ENCODE data around the gene HOXA6. TPM values are rescaled to one million over a fixed set of nuclear protein-coding genes. Genes with fewer than 3 reads are reported as not detected.

Gene HOXA6
- total and polyA plus RNA-seq, 9 of the 15 experiments (the other 6 are each of a cell fraction or from before 2014, with no cell fraction given) = not detected

DNA sequence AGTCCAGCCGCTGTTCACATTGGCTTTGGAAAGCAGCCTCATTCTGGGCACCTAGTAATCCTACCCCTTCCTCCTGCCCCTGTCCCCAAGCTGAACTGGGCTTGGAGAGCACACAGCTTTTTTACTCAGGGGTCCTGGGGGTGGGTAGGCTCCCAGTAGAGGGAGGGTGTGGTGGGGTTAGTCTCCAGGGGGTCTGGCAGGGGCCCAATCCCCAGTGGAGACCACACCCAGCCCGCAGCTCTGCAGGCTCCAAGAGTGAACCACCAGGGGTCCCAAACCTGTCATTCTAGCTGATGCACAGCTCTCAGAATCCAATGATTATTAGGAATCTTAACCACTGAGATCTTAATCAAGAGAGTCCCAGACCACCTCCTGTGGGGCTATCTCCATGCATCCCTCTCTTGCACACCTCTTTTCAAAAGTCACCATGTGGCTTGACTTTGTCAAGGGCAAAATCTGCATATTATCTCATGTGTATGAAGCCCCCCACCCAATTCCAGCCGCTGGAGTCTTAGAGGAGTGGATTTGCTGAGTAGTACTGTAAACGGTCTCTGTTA, 34.8 kb upstream of the HOXA6 start:
- no peak for TF ChIP-seq BRCA1 (IDR thresholded peaks at IDR 0.05)
- TF ChIP-seq BRCA1 (CRISPR knock-in tag; IDR thresholded peaks at IDR 0.05) = no peak
- no peak for TF ChIP-seq ZNF699 (CRISPR knock-in tag; IDR thresholded peaks at IDR 0.05; ENCODE audit: insufficient replicate concordance)
- TF ChIP-seq HDAC8 (tag; IDR thresholded peaks at IDR 0.05) = no peak
- TF ChIP-seq, protein P1, sequence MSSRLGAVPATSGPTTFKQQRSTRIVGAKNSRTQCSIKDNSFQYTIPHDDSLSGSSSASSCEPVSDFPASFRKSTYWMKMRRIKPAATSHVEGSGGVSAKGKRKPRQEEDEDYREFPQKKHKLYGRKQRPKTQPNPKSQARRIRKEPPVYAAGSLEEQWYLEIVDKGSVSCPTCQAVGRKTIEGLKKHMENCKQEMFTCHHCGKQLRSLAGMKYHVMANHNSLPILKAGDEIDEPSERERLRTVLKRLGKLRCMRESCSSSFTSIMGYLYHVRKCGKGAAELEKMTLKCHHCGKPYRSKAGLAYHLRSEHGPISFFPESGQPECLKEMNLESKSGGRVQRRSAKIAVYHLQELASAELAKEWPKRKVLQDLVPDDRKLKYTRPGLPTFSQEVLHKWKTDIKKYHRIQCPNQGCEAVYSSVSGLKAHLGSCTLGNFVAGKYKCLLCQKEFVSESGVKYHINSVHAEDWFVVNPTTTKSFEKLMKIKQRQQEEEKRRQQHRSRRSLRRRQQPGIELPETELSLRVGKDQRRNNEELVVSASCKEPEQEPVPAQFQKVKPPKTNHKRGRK (tag; IDR thresholded peaks at IDR 0.05) = no peak
- no peak for TF ChIP-seq HOXB6 (CRISPR knock-in tag; IDR thresholded peaks at IDR 0.05; ENCODE audit: borderline replicate concordance)
- no peak for TF ChIP-seq CBFA2T3 (IDR thresholded peaks at IDR 0.05)
- no peak for TF ChIP-seq KHSRP (IDR thresholded peaks at IDR 0.05)
- no peak for TF ChIP-seq HMG20A (CRISPR knock-in tag; conservative IDR thresholded peaks at IDR 0.05)
- TF ChIP-seq ZNF511 (CRISPR knock-in tag; IDR thresholded peaks at IDR 0.05) = no peak
- TF ChIP-seq, protein P2, sequence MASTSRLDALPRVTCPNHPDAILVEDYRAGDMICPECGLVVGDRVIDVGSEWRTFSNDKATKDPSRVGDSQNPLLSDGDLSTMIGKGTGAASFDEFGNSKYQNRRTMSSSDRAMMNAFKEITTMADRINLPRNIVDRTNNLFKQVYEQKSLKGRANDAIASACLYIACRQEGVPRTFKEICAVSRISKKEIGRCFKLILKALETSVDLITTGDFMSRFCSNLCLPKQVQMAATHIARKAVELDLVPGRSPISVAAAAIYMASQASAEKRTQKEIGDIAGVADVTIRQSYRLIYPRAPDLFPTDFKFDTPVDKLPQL (IDR thresholded peaks at IDR 0.05; ENCODE audit: extremely low read depth, insufficient read length) = no peak
- TF ChIP-seq ZNF253 (CRISPR knock-in tag; conservative IDR thresholded peaks at IDR 0.05) = no peak
- TF ChIP-seq GATAD2A (IDR thresholded peaks at IDR 0.05) = no peak
- TF ChIP-seq MCM3 (IDR thresholded peaks at IDR 0.05) = no peak
- no peak for TF ChIP-seq BMI1 (IDR thresholded peaks at IDR 0.05; ENCODE audit: low read length)
- Histone ChIP-seq H3K9ac (ENCODE audit: insufficient read depth in 1 of 2, low read depth in 2 of 2, low read length in 2 of 2) (no peak overlapping the region), H3K4me3 (no peak overlapping the region), H3K27ac (ENCODE audit: extremely low read depth, low read depth, low read length) (no peak overlapping the region), H3K79me2 (ENCODE audit: control insufficient read depth, insufficient read depth, low read length) (no peaks in the 10 kb centered on the region), H4K20me1 (replicated peaks; ENCODE audit: control insufficient read depth, insufficient read depth, low read length) (no peaks in the 10 kb centered on the region), H3K4me2 (ENCODE audit: insufficient read depth, low read length) (no peak overlapping the region), H3K9me3 (replicated peaks; ENCODE audit: control insufficient read depth, insufficient read depth, low read depth, low read length) (no peaks in the 10 kb centered on the region; the same call in 1 of the 2 replicates), H3K36me3 (ENCODE audit: control insufficient read depth, insufficient read depth, low read length) (no peaks in the 10 kb centered on the region), H3K4me1 (replicated peaks in 1 of 2; ENCODE audit: control insufficient read depth in 2 of 2, insufficient read depth in 2 of 2, low read length in 2 of 2) (peaks cover 0 to 24% of the 10 kb centered on the region in 2 experiments; a peak in 2 of 5 replicates), H3K9me1 (ENCODE audit: control insufficient read depth, insufficient read depth, low read length) (no peaks in the 10 kb centered on the region), H3K27me3 (ENCODE audit: control insufficient read depth in 2 of 2, insufficient read depth in 2 of 2, low read length in 2 of 2) (peaks cover 43 to 70% of the 10 kb centered on the region in 2 experiments), H2AFZ (ENCODE audit: low read depth, low read length) (no peak overlapping the region)
- 0% methylated on average over 4 of the region's 4 CpGs for WGBS (ENCODE audit: insufficient coverage, low coverage, missing lambda C conversion rate)
- no peak for ATAC-seq
- intact Hi-C loops (cut with micrococcal nuclease) (no loop called here), in situ Hi-C loops (cut with MboI) (no loop called here)
- ChIA-PET CTCF (ENCODE audit: low intra/inter-chr PET ratio) (no interaction called here), POLR2A (no interaction called here)
- DNase-seq (ENCODE audit: extremely low read depth in 1 of 4, low spot score in 3 of 4) = no peak
- BruUV-seq (replicated peaks) = no TSS peak
- no peak for FAIRE-seq
